Astrocyte of the cerebellum (primary cell): ENCODE data around the gene TBC1D32.
A peak's percentile ranks its signal among the peaks of the same experiment; 100 is the strongest.

Source experiments
- DNase-seq: peaks from one replicate; pipeline ENCODE4 v3.0.0-alpha.2; 2011; ENCODE audit warnings: low read depth
- H3K4me3 ChIP-seq: 2 replicates; pipeline ENCODE4 v1.5.1; 2011; ENCODE audit warnings: mild to moderate bottlenecking, low read depth, low read length, moderate library complexity
- in situ Hi-C: cut with HindIII; loops from 2 replicates; pipeline ENCODE4 v1.10.0; 2017; ENCODE audit warnings: low sequenced_read_pairs
- TF ChIP-seq, protein P1 (sequence below): IDR thresholded peaks from 2 replicates; pipeline ENCODE4 v1.5.1; 2012; ENCODE audit warnings: low read length, low read depth, moderate library complexity, mild to moderate bottlenecking; ENCODE audit errors: missing control alignments

The TBC1D32 gene

DNA sequence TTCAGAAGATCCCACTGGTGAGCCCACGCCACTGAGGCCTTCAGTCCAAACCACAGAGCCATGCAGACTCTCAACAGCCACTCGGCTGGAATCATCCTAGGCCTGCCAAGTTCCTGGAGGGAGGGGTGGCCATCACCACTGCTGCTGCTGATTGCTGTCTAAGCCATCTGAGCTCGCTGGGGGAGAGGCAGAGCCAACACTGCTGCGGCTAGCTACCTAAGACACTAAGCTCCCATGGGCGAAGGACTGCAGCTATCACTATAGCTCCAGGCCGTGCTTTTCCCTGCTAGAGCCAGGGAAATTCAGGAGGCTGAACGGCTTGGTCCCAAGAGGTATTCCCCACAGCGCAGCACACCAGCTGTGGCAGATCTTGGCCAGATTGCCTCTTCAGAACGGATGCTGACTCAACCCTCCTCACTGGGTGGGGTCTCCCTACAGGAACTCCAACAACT is 73.6 kb downstream of the TBC1D32 start:
- no peak for DNase-seq
- in situ Hi-C loops, result no loop called here
- H3K4me3 ChIP-seq, result no peak overlapping the region
- TF ChIP-seq, protein P1, sequence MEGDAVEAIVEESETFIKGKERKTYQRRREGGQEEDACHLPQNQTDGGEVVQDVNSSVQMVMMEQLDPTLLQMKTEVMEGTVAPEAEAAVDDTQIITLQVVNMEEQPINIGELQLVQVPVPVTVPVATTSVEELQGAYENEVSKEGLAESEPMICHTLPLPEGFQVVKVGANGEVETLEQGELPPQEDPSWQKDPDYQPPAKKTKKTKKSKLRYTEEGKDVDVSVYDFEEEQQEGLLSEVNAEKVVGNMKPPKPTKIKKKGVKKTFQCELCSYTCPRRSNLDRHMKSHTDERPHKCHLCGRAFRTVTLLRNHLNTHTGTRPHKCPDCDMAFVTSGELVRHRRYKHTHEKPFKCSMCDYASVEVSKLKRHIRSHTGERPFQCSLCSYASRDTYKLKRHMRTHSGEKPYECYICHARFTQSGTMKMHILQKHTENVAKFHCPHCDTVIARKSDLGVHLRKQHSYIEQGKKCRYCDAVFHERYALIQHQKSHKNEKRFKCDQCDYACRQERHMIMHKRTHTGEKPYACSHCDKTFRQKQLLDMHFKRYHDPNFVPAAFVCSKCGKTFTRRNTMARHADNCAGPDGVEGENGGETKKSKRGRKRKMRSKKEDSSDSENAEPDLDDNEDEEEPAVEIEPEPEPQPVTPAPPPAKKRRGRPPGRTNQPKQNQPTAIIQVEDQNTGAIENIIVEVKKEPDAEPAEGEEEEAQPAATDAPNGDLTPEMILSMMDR, result no peak

DNA sequence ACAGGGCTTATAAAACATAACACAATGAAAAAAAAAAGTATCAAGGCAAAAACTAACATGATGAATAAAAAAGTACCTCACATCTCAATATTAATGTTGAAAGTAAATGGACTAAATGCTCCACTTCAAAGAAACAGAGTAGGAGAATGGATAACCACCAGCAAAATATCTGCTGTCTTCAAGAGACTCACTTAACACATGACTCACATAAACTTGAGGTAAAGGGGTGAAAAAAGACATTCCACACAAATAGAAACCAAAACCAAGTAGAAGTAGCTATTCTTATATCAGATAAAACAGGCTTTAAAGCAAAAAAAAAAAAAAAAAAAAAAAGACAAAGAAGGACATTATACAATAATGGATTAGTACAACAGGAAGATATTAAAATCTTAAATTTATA is 86.9 kb downstream of the TBC1D32 start:
- DNase-seq, result peak; percentile 19
- TF ChIP-seq, protein P1, result no peak
- in situ Hi-C loops, result no loop called here
- H3K4me3 ChIP-seq, result no peak overlapping the region

DNA sequence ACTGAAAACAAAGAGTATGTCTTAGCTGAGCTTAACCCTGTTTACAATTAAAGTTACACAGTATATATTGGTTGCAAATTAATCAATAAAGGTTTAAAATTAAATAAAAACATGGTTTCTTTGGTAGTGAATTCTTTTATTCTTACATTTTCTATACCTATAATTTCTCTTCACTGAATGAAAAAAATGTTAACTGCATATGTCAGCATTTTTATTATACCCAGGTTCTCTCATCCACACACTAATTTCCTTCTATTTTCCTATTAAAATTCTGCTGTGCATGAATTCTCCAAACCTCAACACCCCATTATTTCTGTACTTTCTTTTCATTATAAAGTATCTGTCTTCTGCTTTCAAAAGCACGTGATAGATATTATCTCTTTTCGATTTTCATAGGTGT is 91.9 kb downstream of the TBC1D32 start:
- no peak overlapping the region for H3K4me3 ChIP-seq
- in situ Hi-C loops, result no loop called here
- no peak for DNase-seq
- TF ChIP-seq, protein P1, result no peak

DNA sequence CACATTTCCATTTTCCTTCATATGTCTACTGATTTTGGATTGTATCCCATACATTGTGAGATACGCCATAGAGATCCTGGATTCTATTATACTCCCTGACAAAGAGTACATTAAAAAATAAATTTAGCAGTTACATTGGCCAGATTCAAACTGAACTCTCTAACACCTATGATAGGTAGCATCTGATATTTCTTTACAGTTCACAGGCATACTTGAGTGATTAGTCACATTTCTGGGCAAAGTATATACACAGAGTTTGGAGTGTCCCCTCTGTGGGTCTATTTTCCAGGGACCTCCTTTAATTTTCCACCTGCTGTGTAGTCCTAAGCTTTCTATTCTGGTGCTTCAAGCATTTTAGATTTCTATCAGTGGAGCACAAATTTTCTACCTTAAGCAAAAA is 96.4 kb downstream of the TBC1D32 start:
- in situ Hi-C loops, result no loop called here
- no peak for DNase-seq
- TF ChIP-seq, protein P1, result no peak
- H3K4me3 ChIP-seq, result no peak overlapping the region

DNA sequence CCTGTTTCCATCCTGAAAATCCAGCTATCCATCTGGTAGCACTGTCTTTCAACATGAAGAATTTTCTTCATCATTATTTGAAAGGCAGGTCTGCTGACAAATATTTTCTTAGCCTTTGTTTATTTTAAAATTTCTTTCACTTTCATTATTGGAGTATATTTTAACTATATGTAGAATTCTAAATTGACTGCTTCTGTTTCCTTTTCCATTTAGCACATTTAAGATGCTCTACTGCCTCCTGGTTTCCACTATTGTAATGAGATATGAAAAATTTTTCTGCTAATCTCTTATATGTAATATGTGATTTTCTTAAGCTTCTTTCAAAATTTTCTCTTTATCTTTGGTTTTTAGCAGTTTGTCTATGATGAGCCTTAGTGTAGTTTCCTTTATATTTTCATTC is 97.3 kb downstream of the TBC1D32 start:
- no peak overlapping the region for H3K4me3 ChIP-seq
- TF ChIP-seq, protein P1, result no peak
- in situ Hi-C loops, result no loop called here
- DNase-seq, result no peak

DNA sequence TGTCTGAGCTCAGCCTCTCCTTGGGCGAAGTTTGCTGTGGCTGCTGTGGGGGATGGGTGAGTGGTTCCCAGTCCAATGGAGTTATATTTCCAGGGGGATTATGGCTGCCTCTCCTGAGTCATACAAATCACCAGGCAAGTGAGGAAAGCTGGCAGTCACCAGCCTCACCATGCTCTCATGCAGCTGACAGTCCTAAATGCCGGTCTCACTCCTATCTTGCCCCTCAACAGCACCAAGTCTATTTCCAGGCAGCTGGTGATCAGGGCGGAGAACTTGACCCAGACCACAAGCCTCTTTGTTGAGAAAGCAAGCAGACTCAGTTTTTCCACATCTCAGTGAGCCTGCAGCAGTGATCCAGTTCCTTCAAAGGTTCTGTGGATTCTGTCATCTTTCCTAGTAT is 98.9 kb downstream of the TBC1D32 start:
- TF ChIP-seq, protein P1, result no peak
- DNase-seq, result no peak
- no peak overlapping the region for H3K4me3 ChIP-seq
- in situ Hi-C loops, result no loop called here

DNA sequence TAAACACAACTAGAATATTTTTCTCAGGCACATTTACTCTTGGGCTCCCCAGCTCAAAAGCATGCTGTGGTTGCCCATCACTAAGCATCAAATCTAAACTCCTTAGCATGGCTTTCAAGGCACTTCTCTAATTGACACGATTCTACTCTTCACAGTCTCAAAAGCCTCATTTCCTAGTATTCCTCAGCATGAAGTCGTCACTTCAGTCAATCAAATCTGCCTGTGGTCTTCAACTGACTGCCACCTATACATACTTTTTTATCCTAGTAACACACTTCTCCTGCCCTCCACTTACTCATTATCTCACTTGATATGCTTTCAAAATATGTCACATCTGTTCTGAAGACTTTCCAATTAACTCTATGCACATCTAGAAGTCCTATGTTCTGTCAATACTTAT is 110.3 kb downstream of the TBC1D32 start:
- in situ Hi-C loops, result no loop called here
- no peak for DNase-seq
- H3K4me3 ChIP-seq, result no peak overlapping the region
- TF ChIP-seq, protein P1, result no peak
